ENCODE results near the gene RPS6KA6.

DNA sequence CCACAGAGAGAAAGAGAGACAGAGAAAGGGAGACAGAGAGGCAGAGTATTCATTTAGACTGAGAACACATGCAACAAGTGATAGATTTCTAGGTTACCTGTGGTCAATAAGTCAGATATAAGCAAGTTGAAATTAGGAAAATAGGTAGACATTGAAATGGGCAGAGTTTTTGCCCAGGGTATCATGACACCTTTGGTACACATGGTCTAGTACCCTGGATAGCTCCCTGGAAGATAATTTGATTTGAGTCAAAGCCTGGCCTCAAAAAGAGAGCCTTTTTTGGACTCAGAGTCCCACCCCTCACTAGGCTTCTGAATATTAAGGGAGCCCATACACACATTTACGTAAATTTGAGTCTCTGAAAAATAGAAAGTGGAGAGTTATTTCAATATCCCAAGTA is 4.0 kb upstream of the RPS6KA6 start:
- TF ChIP-seq, protein P1, sequence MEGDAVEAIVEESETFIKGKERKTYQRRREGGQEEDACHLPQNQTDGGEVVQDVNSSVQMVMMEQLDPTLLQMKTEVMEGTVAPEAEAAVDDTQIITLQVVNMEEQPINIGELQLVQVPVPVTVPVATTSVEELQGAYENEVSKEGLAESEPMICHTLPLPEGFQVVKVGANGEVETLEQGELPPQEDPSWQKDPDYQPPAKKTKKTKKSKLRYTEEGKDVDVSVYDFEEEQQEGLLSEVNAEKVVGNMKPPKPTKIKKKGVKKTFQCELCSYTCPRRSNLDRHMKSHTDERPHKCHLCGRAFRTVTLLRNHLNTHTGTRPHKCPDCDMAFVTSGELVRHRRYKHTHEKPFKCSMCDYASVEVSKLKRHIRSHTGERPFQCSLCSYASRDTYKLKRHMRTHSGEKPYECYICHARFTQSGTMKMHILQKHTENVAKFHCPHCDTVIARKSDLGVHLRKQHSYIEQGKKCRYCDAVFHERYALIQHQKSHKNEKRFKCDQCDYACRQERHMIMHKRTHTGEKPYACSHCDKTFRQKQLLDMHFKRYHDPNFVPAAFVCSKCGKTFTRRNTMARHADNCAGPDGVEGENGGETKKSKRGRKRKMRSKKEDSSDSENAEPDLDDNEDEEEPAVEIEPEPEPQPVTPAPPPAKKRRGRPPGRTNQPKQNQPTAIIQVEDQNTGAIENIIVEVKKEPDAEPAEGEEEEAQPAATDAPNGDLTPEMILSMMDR (optimal IDR thresholded peaks at IDR 0.05 in 1 of 3, IDR thresholded peaks at IDR 0.05 in 1 of 3, conservative IDR thresholded peaks at IDR 0.05 in 1 of 3; ENCODE audit: extremely low read depth in 1 of 3, insufficient read depth in 2 of 3, low read length in 3 of 3) = no peak
- no peak for TF ChIP-seq EZH2 (IDR thresholded peaks at IDR 0.05; ENCODE audit: low read length)

Measured in keratinocyte (primary cell).